ENCODE results near the gene TAC4. TPM values are rescaled to one million over a fixed set of nuclear protein-coding genes. Genes with fewer than 3 reads are reported as not detected.

Gene TAC4
- total and polyA plus RNA-seq, 8 donors, result 0.54 to 1.1 (median 0.70) TPM; not detected in 2

- H3K27me3 ChIP-seq, result no peaks in the 10 kb centered on the region
- peaks cover 0 to 28% of the 10 kb centered on the region in 2 donors for H3K36me3 ChIP-seq
- H3K9me3 ChIP-seq, result no peaks in the 10 kb centered on the region
- ATAC-seq (no peak), DNase-seq (no peak)
- no peak for TF ChIP-seq CTCF (IDR thresholded peaks at IDR 0.05)
- H3K4me3 ChIP-seq, result peak overlapping the region; percentile 95 to 96
- peak overlapping the region in 1 of 2 donors; percentile 100 for H3K27ac ChIP-seq
- intact Hi-C loops (cut with DNase I), result loop anchor here in 1 of 2 donors (10.0 kb wide), 1 partner anchor 214 kb away; the partner anchor contains the start of gene NXPH3
- peaks cover 13 to 32% of the 10 kb centered on the region in 2 donors for H3K4me1 ChIP-seq
These were observed 58.7 kb downstream of the TAC4 start for GRCh38 chr17:49789243-49789578.

- Histone ChIP-seq H3K27ac (peak within 1 kb of the TSS; percentile 100), H3K36me3 (peaks cover 0 to 22% of the 10 kb centered on the region in 2 donors), H3K4me3 (peak within 1 kb of the TSS; percentile 95 to 96), H3K4me1 (peaks cover 13 to 32% of the 10 kb centered on the region in 2 donors), H3K9me3 (no peaks in the 10 kb centered on the region), H3K27me3 (no peaks in the 10 kb centered on the region)
- TF ChIP-seq CTCF (IDR thresholded peaks at IDR 0.05), result no peak
- peak; percentile 96 for ATAC-seq
- intact Hi-C loops (cut with DNase I), result loop anchor here in 1 of 2 donors (10.0 kb wide), 1 partner anchor 214 kb away; the partner anchor contains the start of gene NXPH3
- peak; percentile 97 to 100 (median 98) for DNase-seq
These were observed 59.2 kb downstream of the TAC4 start, which contains the start of gene KAT7 for GRCh38 chr17:49788478-49789242. Gene KAT7 (plus strand): TSS chr17:49788681. CDS start chr17:49788835, 154 bp downstream.

Other genes with a start within 250 kb of the TAC4 start
- 10 to 100 TPM; 79.5 to 89.6 TPM for gene SPOP, start 170.0 kb downstream of the TAC4 start, total RNA-seq
- 10 to 100 TPM; 68.7 to 86.3 (median 78.5) TPM for gene SPOP, start 170.0 kb downstream of the TAC4 start, polyA plus RNA-seq (ENCODE audit: insufficient read length in 6 of 6)
- gene SLC35B1, start 140.1 kb downstream of the TAC4 start, total RNA-seq, result 10 to 100 TPM; 48.8 to 74.9 TPM
- 10 to 100 TPM; 57.6 to 67.1 (median 62.0) TPM for gene SLC35B1, start 140.1 kb downstream of the TAC4 start, polyA plus RNA-seq (ENCODE audit: insufficient read length in 6 of 6)
- 10 to 100 TPM; 11.9 to 13.4 TPM for gene FAM117A, start 83.9 kb downstream of the TAC4 start, total RNA-seq
- gene FAM117A, start 83.9 kb downstream of the TAC4 start, polyA plus RNA-seq (ENCODE audit: insufficient read length in 6 of 6), result 10 to 100 TPM; 23.0 to 27.1 (median 25.3) TPM
- gene KAT7, start 59.4 kb downstream of the TAC4 start, total RNA-seq, result 10 to 100 TPM; 51.3 to 55.4 TPM
- gene KAT7, start 59.4 kb downstream of the TAC4 start, polyA plus RNA-seq (ENCODE audit: insufficient read length in 6 of 6), result 10 to 100 TPM; 44.1 to 56.7 (median 50.5) TPM
- gene DLX4, start 121.1 kb upstream of the TAC4 start, total RNA-seq, result 1 to 10 TPM in 1 of 2 donors, under 1 TPM in 1; 0.76 to 1.3 TPM
- 1 to 10 TPM; 1.2 to 2.6 (median 1.5) TPM for gene DLX4, start 121.1 kb upstream of the TAC4 start, polyA plus RNA-seq (ENCODE audit: insufficient read length in 6 of 6)
- under 1 TPM; 0.52 to 0.67 TPM for gene DLX3, start 147.2 kb upstream of the TAC4 start, total RNA-seq
- 1 to 10 TPM; 1.1 to 2.2 (median 1.4) TPM for gene DLX3, start 147.2 kb upstream of the TAC4 start, polyA plus RNA-seq (ENCODE audit: insufficient read length in 6 of 6)
- gene ITGA3, start 208.0 kb upstream of the TAC4 start, total RNA-seq, result 100 to 1,000 TPM; 182 to 311 TPM
- gene ITGA3, start 208.0 kb upstream of the TAC4 start, polyA plus RNA-seq (ENCODE audit: insufficient read length in 6 of 6), result 10 to 100 TPM; 43.0 to 66.7 (median 50.9) TPM
- 10 to 100 TPM; 20.7 to 32.0 TPM for gene PDK2, start 247.3 kb upstream of the TAC4 start, total RNA-seq
- 10 to 100 TPM; 61.0 to 83.8 (median 69.4) TPM for gene PDK2, start 247.3 kb upstream of the TAC4 start, polyA plus RNA-seq (ENCODE audit: insufficient read length in 6 of 6)

Measured in left lung (tissue), 10 donors.